OCI-LY1 (cell line): Measurements from ENCODE around the gene TOMM7.

ENCODE experiments used
- H2AFZ ChIP-seq: fragments of 200-600 bp; sonication (generic), shearing (Covaris generic); 2 replicates; pipeline ENCODE4 v1.6.0; 2014; ENCODE audit warnings: antibody characterized with exemption, mild to moderate bottlenecking, low read length
- H3F3A ChIP-seq: fragments of 200-600 bp; sonication (generic), shearing (Covaris generic); 2 replicates; pipeline ENCODE4 v1.6.0; 2014; ENCODE audit warnings: mild to moderate bottlenecking, antibody characterized with exemption, low read length, moderate library complexity; ENCODE audit not compliant: insufficient read depth
- H3K27ac ChIP-seq: fragments of 200-600 bp; sonication (generic); 2 replicates; pipeline ENCODE4 v1.5.1; 2014; ENCODE audit warnings: low read length, mixed run types, mild to moderate bottlenecking, low read depth; ENCODE audit not compliant: poor library complexity, severe bottlenecking
- H3K27me3 ChIP-seq: fragments of 200-600 bp; sonication (generic); 2 replicates; pipeline ENCODE4 v1.6.0; 2014; ENCODE audit warnings: antibody characterized with exemption, mild to moderate bottlenecking, low read length, moderate library complexity; ENCODE audit not compliant: insufficient read depth
- H3K36me3 ChIP-seq: fragments of 200-600 bp; sonication (generic); 2 replicates; pipeline ENCODE4 v1.6.1; 2014; ENCODE audit warnings: mild to moderate bottlenecking, antibody characterized with exemption, low read length, moderate library complexity, mixed read lengths; ENCODE audit not compliant: insufficient read depth
- H3K4me1 ChIP-seq: fragments of 200-600 bp; sonication (generic); 2 replicates; pipeline ENCODE4 v1.5.1; 2014; ENCODE audit warnings: mild to moderate bottlenecking, low read length, moderate library complexity; ENCODE audit not compliant: insufficient read depth, severe bottlenecking
- H3K4me2 ChIP-seq: fragments of 200-600 bp; sonication (generic), shearing (Covaris generic); 2 replicates; pipeline ENCODE4 v1.6.1; 2014; ENCODE audit warnings: low read length
- H3K4me3 ChIP-seq: fragments of 200-600 bp; sonication (generic); 2 replicates; pipeline ENCODE4 v1.5.1; 2014; ENCODE audit warnings: low read length, low read depth, mild to moderate bottlenecking, mixed read lengths; ENCODE audit not compliant: poor library complexity, severe bottlenecking
- H3K79me2 ChIP-seq: fragments of 200-600 bp; shearing (Covaris generic); 2 replicates; pipeline ENCODE4 v1.6.1; 2016; ENCODE audit warnings: mixed run types, low read length, mixed read lengths; ENCODE audit not compliant: insufficient read depth
- H3K9ac ChIP-seq: fragments of 200-600 bp; sonication (generic), shearing (Covaris generic); 2 replicates; pipeline ENCODE4 v1.6.1; 2014; ENCODE audit warnings: mild to moderate bottlenecking, low read length, mixed read lengths
- H3K9me2 ChIP-seq: fragments of 200-600 bp; sonication (generic), shearing (Covaris generic); 2 replicates; pipeline ENCODE4 v1.6.1; 2014; ENCODE audit warnings: low read depth, mild to moderate bottlenecking, low read length, mixed read lengths
- H3K9me3 ChIP-seq: fragments of 200-600 bp; shearing (Covaris generic); 2 replicates; pipeline ENCODE4 v1.6.1; 2014; ENCODE audit warnings: low read length, mixed read lengths
- H4K20me1 ChIP-seq: fragments of 200-600 bp; sonication (generic), shearing (Covaris generic); 2 replicates; pipeline ENCODE4 v1.6.0; 2016; ENCODE audit warnings: mild to moderate bottlenecking, low read length; ENCODE audit not compliant: insufficient read depth
- EZH2 ChIP-seq: fragments of 200-600 bp; sonication (generic), shearing (Covaris generic); IDR thresholded peaks from 2 replicates; pipeline ENCODE4 v1.8.0; 2017; ENCODE audit warnings: borderline replicate concordance, mixed run types, mild to moderate bottlenecking, antibody characterized with exemption, low read length, moderate library complexity, mixed read lengths
- TF ChIP-seq, protein P1 (sequence below): fragments of 200-600 bp; sonication (generic), shearing (Covaris generic); IDR thresholded peaks from 2 replicates; pipeline ENCODE4 v1.5.1; 2017; ENCODE audit warnings: mild to moderate bottlenecking, antibody characterized with exemption, low read length, moderate library complexity, mixed read lengths

The TOMM7 gene

DNA sequence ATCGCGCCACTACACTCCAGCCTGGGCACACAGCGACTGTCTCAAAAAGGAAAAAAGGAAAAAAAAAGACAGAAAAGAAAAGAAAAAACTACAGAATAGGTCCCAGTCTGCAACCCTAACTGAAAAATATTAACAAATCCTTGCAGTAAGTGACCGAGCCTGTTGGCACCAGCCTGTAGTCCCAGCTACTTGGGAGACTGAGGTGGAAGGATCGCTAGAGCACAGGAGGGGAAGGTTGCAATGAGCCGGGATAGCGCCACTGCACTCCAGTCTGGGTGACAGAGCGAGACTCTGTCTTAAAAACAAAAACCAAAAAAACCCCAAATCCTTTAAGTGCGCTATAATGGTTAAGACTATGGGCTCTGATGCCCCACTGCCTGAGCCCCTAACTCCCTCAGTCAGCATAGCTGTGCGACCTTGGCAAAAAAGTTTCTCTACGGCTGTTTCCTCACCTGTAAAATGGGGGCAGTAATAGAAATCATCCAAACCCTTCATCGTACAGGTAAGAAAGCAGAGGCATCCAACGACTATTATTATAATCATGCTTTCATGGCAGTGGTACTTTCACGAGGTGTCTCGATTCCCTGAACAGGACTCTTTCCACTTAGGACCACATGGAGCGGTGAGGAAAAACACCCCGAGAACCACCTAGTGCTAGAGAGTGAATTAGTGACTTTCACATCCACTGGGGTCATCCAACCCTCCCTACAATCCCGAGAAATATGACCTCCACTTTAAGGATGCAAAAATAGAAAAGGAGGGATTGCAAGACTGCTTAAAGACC, 755 bp downstream of the TOMM7 start:
- Histone ChIP-seq H4K20me1 (no peaks in the 10 kb centered on the region), H3K27me3 (no peaks in the 10 kb centered on the region), H3K9me3 (no peaks in the 10 kb centered on the region), H3K9me2 (no peaks in the 10 kb centered on the region), H2AFZ (no peak overlapping the region), H3K4me1 (peaks cover 33% of the 10 kb centered on the region), H3K9ac (peak overlapping the region; percentile 81), H3K4me3 (peak overlapping the region; percentile 74), H3F3A (no peaks in the 10 kb centered on the region), H3K79me2 (peaks cover 15% of the 10 kb centered on the region), H3K36me3 (peaks cover 17% of the 10 kb centered on the region), H3K27ac (no peak overlapping the region), H3K4me2 (peak overlapping the region; percentile 86)
- TF ChIP-seq, protein P1, sequence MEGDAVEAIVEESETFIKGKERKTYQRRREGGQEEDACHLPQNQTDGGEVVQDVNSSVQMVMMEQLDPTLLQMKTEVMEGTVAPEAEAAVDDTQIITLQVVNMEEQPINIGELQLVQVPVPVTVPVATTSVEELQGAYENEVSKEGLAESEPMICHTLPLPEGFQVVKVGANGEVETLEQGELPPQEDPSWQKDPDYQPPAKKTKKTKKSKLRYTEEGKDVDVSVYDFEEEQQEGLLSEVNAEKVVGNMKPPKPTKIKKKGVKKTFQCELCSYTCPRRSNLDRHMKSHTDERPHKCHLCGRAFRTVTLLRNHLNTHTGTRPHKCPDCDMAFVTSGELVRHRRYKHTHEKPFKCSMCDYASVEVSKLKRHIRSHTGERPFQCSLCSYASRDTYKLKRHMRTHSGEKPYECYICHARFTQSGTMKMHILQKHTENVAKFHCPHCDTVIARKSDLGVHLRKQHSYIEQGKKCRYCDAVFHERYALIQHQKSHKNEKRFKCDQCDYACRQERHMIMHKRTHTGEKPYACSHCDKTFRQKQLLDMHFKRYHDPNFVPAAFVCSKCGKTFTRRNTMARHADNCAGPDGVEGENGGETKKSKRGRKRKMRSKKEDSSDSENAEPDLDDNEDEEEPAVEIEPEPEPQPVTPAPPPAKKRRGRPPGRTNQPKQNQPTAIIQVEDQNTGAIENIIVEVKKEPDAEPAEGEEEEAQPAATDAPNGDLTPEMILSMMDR, result no peak
- no peak for TF ChIP-seq EZH2

DNA sequence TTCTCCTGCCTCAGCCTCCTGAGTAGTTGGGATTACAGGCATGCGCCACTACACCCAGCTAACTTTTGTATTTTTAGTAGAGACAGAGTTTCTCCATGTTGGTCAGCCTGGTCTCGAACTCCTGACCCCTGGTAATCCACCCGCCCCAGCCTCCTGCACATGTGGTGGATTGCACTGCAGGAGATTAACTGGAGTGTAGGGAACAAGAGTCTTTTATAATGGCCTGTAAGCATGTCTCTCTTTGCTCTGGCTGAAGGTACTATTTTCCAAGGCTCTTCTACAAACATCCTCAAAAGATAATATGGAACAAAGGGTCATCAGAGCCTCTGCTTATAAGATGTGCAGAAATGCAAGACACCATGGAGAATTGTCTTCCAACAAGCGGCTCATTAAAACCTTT, 3.2 kb downstream of the TOMM7 start:
- H3K4me2 ChIP-seq, result no peak overlapping the region
- TF ChIP-seq EZH2, result no peak
- TF ChIP-seq, protein P1, result no peak
- no peaks in the 10 kb centered on the region for H4K20me1 ChIP-seq
- no peaks in the 10 kb centered on the region for H3K9me3 ChIP-seq
- no peaks in the 10 kb centered on the region for H3F3A ChIP-seq
- no peaks in the 10 kb centered on the region for H3K9me2 ChIP-seq
- peaks cover 33% of the 10 kb centered on the region for H3K4me1 ChIP-seq
- no peak overlapping the region for H2AFZ ChIP-seq
- no peak overlapping the region for H3K27ac ChIP-seq
- H3K9ac ChIP-seq, result no peak overlapping the region
- H3K27me3 ChIP-seq, result no peaks in the 10 kb centered on the region
- peaks cover 38% of the 10 kb centered on the region for H3K36me3 ChIP-seq
- no peak overlapping the region for H3K4me3 ChIP-seq
- peaks cover 15% of the 10 kb centered on the region for H3K79me2 ChIP-seq

GRCh38 chr7:22814261-22815208, 8.1 kb downstream of the TOMM7 start:
- no peaks in the 10 kb centered on the region for H3K79me2 ChIP-seq

More at GRCh38 chr7:22814261-22815208, 8.1 kb downstream of the TOMM7 start:
- Histone ChIP-seq H4K20me1 (no peaks in the 10 kb centered on the region), H3F3A (no peaks in the 10 kb centered on the region), H3K4me3 (no peak overlapping the region), H3K9me2 (no peaks in the 10 kb centered on the region), H3K9me3 (no peaks in the 10 kb centered on the region), H3K4me2 (no peak overlapping the region), H2AFZ (no peak overlapping the region), H3K4me1 (no peaks in the 10 kb centered on the region), H3K9ac (no peak overlapping the region), H3K27ac (no peak overlapping the region), H3K36me3 (peaks cover 59% of the 10 kb centered on the region), H3K27me3 (no peaks in the 10 kb centered on the region)
- TF ChIP-seq, protein P1, result no peak
- TF ChIP-seq EZH2, result no peak
